ENCODE data around the gene SYNPO.

SYNPO gene

GRCh38 chr5:150625831-150626746 lies 14.4 kb upstream of the SYNPO start:
- Mint-ChIP-seq H3K27me3 (ENCODE audit: low read depth) (peaks cover 36% of the 10 kb centered on the region), H3K36me3 (ENCODE audit: low read depth) (no peaks in the 10 kb centered on the region), H3K27ac (no peak overlapping the region), H3K4me3 (no peak overlapping the region), H3K4me1 (ENCODE audit: low read depth) (peaks cover 9% of the 10 kb centered on the region), H3K9me3 (no peaks in the 10 kb centered on the region)
- DNase-seq (ENCODE audit: low spot score): no peak

GRCh38 chr5:150626853-150627276 lies 13.6 kb upstream of the SYNPO start:
- H3K36me3 Mint-ChIP-seq (ENCODE audit: low read depth): no peaks in the 10 kb centered on the region
- no peak overlapping the region for H3K4me3 Mint-ChIP-seq
- peaks cover 9% of the 10 kb centered on the region for H3K4me1 Mint-ChIP-seq (ENCODE audit: low read depth)
- H3K27ac Mint-ChIP-seq: no peak overlapping the region
- peaks cover 36% of the 10 kb centered on the region for H3K27me3 Mint-ChIP-seq (ENCODE audit: low read depth)
- no peak for DNase-seq (ENCODE audit: low spot score)
- H3K9me3 Mint-ChIP-seq: no peaks in the 10 kb centered on the region

- peaks cover 33% of the 10 kb centered on the region for H3K27me3 Mint-ChIP-seq (ENCODE audit: low read depth)
- no peaks in the 10 kb centered on the region for H3K9me3 Mint-ChIP-seq
- peaks cover 9% of the 10 kb centered on the region for H3K4me1 Mint-ChIP-seq (ENCODE audit: low read depth)
- H3K4me3 Mint-ChIP-seq: no peak overlapping the region
- no peak overlapping the region for H3K27ac Mint-ChIP-seq
- no peak for DNase-seq (ENCODE audit: low spot score)
- no peaks in the 10 kb centered on the region for H3K36me3 Mint-ChIP-seq (ENCODE audit: low read depth)
Measured at GRCh38 chr5:150627731-150628545, 12.5 kb upstream of the SYNPO start.

- Mint-ChIP-seq H3K27me3 (ENCODE audit: low read depth) (peaks cover 22% of the 10 kb centered on the region), H3K27ac (no peak overlapping the region), H3K4me3 (no peak overlapping the region), H3K9me3 (no peaks in the 10 kb centered on the region), H3K4me1 (ENCODE audit: low read depth) (peaks cover 4% of the 10 kb centered on the region), H3K36me3 (ENCODE audit: low read depth) (no peaks in the 10 kb centered on the region)
- DNase-seq (ENCODE audit: low spot score): no peak
Measured at GRCh38 chr5:150628936-150629485, 11.4 kb upstream of the SYNPO start.

GRCh38 chr5:150630016-150630415 lies 10.4 kb upstream of the SYNPO start:
- no peak overlapping the region for H3K4me3 Mint-ChIP-seq

GRCh38 chr5:150630461-150631325 lies 9.8 kb upstream of the SYNPO start:
- H3K27me3 Mint-ChIP-seq (ENCODE audit: low read depth): peaks cover 15% of the 10 kb centered on the region
- H3K36me3 Mint-ChIP-seq (ENCODE audit: low read depth): no peaks in the 10 kb centered on the region
- H3K27ac Mint-ChIP-seq: no peak overlapping the region
- H3K9me3 Mint-ChIP-seq: no peaks in the 10 kb centered on the region
- no peak for DNase-seq (ENCODE audit: low spot score)
- H3K4me1 Mint-ChIP-seq (ENCODE audit: low read depth): no peaks in the 10 kb centered on the region
- H3K4me3 Mint-ChIP-seq: no peak overlapping the region

More at GRCh38 chr5:150630016-150630415, 10.4 kb upstream of the SYNPO start:
- H3K27ac Mint-ChIP-seq: no peak overlapping the region
- H3K27me3 Mint-ChIP-seq (ENCODE audit: low read depth): peaks cover 18% of the 10 kb centered on the region
- no peaks in the 10 kb centered on the region for H3K9me3 Mint-ChIP-seq
- DNase-seq (ENCODE audit: low spot score): no peak
- no peaks in the 10 kb centered on the region for H3K36me3 Mint-ChIP-seq (ENCODE audit: low read depth)
- no peaks in the 10 kb centered on the region for H3K4me1 Mint-ChIP-seq (ENCODE audit: low read depth)

- Mint-ChIP-seq H3K4me1 (ENCODE audit: low read depth) (no peaks in the 10 kb centered on the region), H3K4me3 (no peak overlapping the region), H3K36me3 (ENCODE audit: low read depth) (no peaks in the 10 kb centered on the region), H3K27ac (no peak overlapping the region), H3K27me3 (ENCODE audit: low read depth) (peaks cover 11% of the 10 kb centered on the region), H3K9me3 (no peaks in the 10 kb centered on the region)
- DNase-seq (ENCODE audit: low spot score): no peak
Measured at GRCh38 chr5:150631326-150631701, 9.1 kb upstream of the SYNPO start.

GRCh38 chr5:150632305-150633160 lies 7.9 kb upstream of the SYNPO start:
- Mint-ChIP-seq H3K27me3 (ENCODE audit: low read depth) (peaks cover 9% of the 10 kb centered on the region), H3K9me3 (no peaks in the 10 kb centered on the region), H3K4me3 (no peak overlapping the region), H3K36me3 (ENCODE audit: low read depth) (no peaks in the 10 kb centered on the region), H3K27ac (no peak overlapping the region), H3K4me1 (ENCODE audit: low read depth) (no peaks in the 10 kb centered on the region)
- no peak for DNase-seq (ENCODE audit: low spot score)

GRCh38 chr5:150633429-150633828 lies 7.0 kb upstream of the SYNPO start:
- Mint-ChIP-seq H3K4me3 (no peak overlapping the region), H3K27me3 (ENCODE audit: low read depth) (peaks cover 8% of the 10 kb centered on the region), H3K9me3 (no peaks in the 10 kb centered on the region), H3K4me1 (ENCODE audit: low read depth) (no peaks in the 10 kb centered on the region), H3K36me3 (ENCODE audit: low read depth) (no peaks in the 10 kb centered on the region), H3K27ac (no peak overlapping the region)
- DNase-seq (ENCODE audit: low spot score): no peak

- H3K27me3 Mint-ChIP-seq (ENCODE audit: low read depth): peaks cover 11% of the 10 kb centered on the region
- no peak for DNase-seq (ENCODE audit: low spot score)
- no peaks in the 10 kb centered on the region for H3K4me1 Mint-ChIP-seq (ENCODE audit: low read depth)
- no peaks in the 10 kb centered on the region for H3K9me3 Mint-ChIP-seq
- no peaks in the 10 kb centered on the region for H3K36me3 Mint-ChIP-seq (ENCODE audit: low read depth)
- H3K27ac Mint-ChIP-seq: no peak overlapping the region
- no peak overlapping the region for H3K4me3 Mint-ChIP-seq
Measured at GRCh38 chr5:150636391-150637244, 3.8 kb upstream of the SYNPO start.

- no peak overlapping the region for H3K27ac Mint-ChIP-seq
- DNase-seq (ENCODE audit: low spot score): no peak
- no peaks in the 10 kb centered on the region for H3K36me3 Mint-ChIP-seq (ENCODE audit: low read depth)
Measured at GRCh38 chr5:150637245-150638052, 3.0 kb upstream of the SYNPO start.

More at GRCh38 chr5:150637245-150638052, 3.0 kb upstream of the SYNPO start:
- Mint-ChIP-seq H3K9me3 (no peaks in the 10 kb centered on the region), H3K4me1 (ENCODE audit: low read depth) (no peaks in the 10 kb centered on the region), H3K4me3 (no peak overlapping the region), H3K27me3 (ENCODE audit: low read depth) (peaks cover 11% of the 10 kb centered on the region)

Measured in T-helper 2 cell treated with Interferon-gamma antibody and Interleukin-4, amounts not matched to agents 5 μg/mL and 100 μg/mL, for 36 hours (primary cell).